Trophoblast cell (in vitro differentiated cells and primary cell): ENCODE data around the gene SRSF9.

ENCODE experiments used
- DNase-seq, 2 donors: peaks; one replicate each; pipeline ENCODE4 v3.0.0-alpha.2; 2016
- H2AFZ ChIP-seq: 2 replicates; pipeline ENCODE4 v1.6.1; 2013; ENCODE audit warnings: low read length, moderate library complexity, mild to moderate bottlenecking; ENCODE audit not compliant: insufficient read depth, poor library complexity
- H2AK5ac ChIP-seq: 2 replicates; pipeline ENCODE4 v1.6.1; 2013; ENCODE audit warnings: mild to moderate bottlenecking, low read length
- H2BK120ac ChIP-seq: 2 replicates; pipeline ENCODE4 v1.6.1; 2013; ENCODE audit warnings: low read length, mild to moderate bottlenecking, moderate library complexity; ENCODE audit not compliant: insufficient read depth, poor library complexity
- H2BK12ac ChIP-seq: 2 replicates; pipeline ENCODE4 v1.6.1; 2013; ENCODE audit warnings: mild to moderate bottlenecking, low read length, moderate library complexity
- H2BK5ac ChIP-seq: 2 replicates; pipeline ENCODE4 v1.6.1; 2013; ENCODE audit warnings: low read length, low read depth, moderate library complexity, mild to moderate bottlenecking; ENCODE audit not compliant: poor library complexity
- H3K14ac ChIP-seq: 2 replicates; pipeline ENCODE4 v1.6.1; 2013; ENCODE audit warnings: mild to moderate bottlenecking, low read length
- H3K18ac ChIP-seq: 2 replicates; pipeline ENCODE4 v1.6.1; 2013; ENCODE audit warnings: mild to moderate bottlenecking, low read length
- H3K23ac ChIP-seq: 2 replicates; pipeline ENCODE4 v1.6.1; 2013; ENCODE audit warnings: low read length
- H3K27ac ChIP-seq: 2 replicates; pipeline ENCODE4 v1.5.1; 2013; ENCODE audit warnings: low read depth, mild to moderate bottlenecking, inconsistent platforms, low read length, moderate library complexity
- H3K27me3 ChIP-seq: 2 replicates; pipeline ENCODE4 v1.6.1; 2013; ENCODE audit warnings: inconsistent platforms, mild to moderate bottlenecking, low read length, moderate library complexity; ENCODE audit not compliant: insufficient read depth
- H3K36me3 ChIP-seq, 2 experiments: 1 replicate in 1 of 2; 2 replicates in 1 of 2; pipeline ENCODE4 v1.6.1; 2013; ENCODE audit warnings: low read length in 2 of 2, mild to moderate bottlenecking in 2 of 2, moderate library complexity in 1 of 2; ENCODE audit not compliant: insufficient read depth in 2 of 2, control insufficient read depth in 1 of 2
- H3K4ac ChIP-seq: 2 replicates; pipeline ENCODE4 v1.6.1; 2013; ENCODE audit warnings: low read depth, mild to moderate bottlenecking, low read length, moderate library complexity
- H3K4me1 ChIP-seq, 2 experiments: 1 replicate in 1 of 2; 2 replicates in 1 of 2; pipeline ENCODE4 v1.6.1; 2013; ENCODE audit warnings: low read length in 2 of 2, mild to moderate bottlenecking in 2 of 2, moderate library complexity in 1 of 2; ENCODE audit not compliant: insufficient read depth in 2 of 2, control insufficient read depth in 1 of 2
- H3K4me2 ChIP-seq: 2 replicates; pipeline ENCODE4 v1.6.1; 2013; ENCODE audit warnings: inconsistent platforms, mild to moderate bottlenecking, low read length, moderate library complexity
- H3K4me3 ChIP-seq: 2 replicates; pipeline ENCODE4 v1.5.1; 2013; ENCODE audit warnings: mild to moderate bottlenecking, low read depth, low read length, inconsistent platforms
- H3K79me1 ChIP-seq: one replicate; pipeline ENCODE4 v1.6.1; 2013; ENCODE audit warnings: low read length
- H3K79me2 ChIP-seq: 2 replicates; pipeline ENCODE4 v1.6.1; 2013; ENCODE audit warnings: low read length, mild to moderate bottlenecking; ENCODE audit not compliant: control insufficient read depth, insufficient read depth, poor library complexity
- H3K9ac ChIP-seq: 2 replicates; pipeline ENCODE4 v1.6.1; 2013; ENCODE audit warnings: mild to moderate bottlenecking, low read length
- H3K9me3 ChIP-seq: 2 replicates; pipeline ENCODE4 v1.6.1; 2013; ENCODE audit warnings: low read depth, mild to moderate bottlenecking, control low read depth, inconsistent platforms, low read length; ENCODE audit not compliant: insufficient read depth
- H4K12ac ChIP-seq: 2 replicates; pipeline ENCODE4 v1.6.1; 2013; ENCODE audit warnings: low read depth, mild to moderate bottlenecking, low read length, moderate library complexity
- H4K8ac ChIP-seq: 2 replicates; pipeline ENCODE4 v1.6.1; 2013; ENCODE audit warnings: low read depth, mild to moderate bottlenecking, low read length, moderate library complexity
- H4K91ac ChIP-seq: one replicate; pipeline ENCODE4 v1.6.1; 2013; ENCODE audit warnings: low read depth, mild to moderate bottlenecking, low read length, moderate library complexity
- WGBS: extraction: QIAGEN DNeasy Blood & Tissue Kit; methylation state at CpG from one replicate; pipeline ENCODE4 v1.1.7; 2013; ENCODE audit warnings: missing lambda C conversion rate; ENCODE audit not compliant: insufficient read length, insufficient coverage; ENCODE audit errors: extremely low coverage; 5-methylcytosine and 5-hydroxymethylcytosine counted together

Gene SRSF9

DNA sequence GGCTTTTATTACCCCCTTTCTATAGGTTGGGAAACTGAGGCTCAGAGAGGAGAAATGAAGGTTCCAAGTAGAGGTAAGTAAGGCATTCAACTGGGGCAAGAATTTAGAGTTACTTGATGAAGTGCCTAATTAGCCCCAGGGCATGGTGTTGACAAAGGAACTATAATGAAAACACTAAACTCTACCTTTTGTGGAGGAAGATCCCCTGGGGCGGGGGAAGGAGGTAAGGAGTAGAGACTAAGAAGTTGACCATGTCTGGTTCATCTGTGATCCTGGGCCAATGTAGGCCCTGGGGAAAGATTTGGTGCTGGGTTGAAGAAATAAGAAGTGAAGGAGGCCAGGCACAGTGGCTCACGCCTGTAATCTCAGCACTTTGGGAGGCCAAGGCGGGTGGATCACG, 47.8 kb downstream of the SRSF9 start:
- H3K18ac ChIP-seq = no peak overlapping the region
- H2BK5ac ChIP-seq = no peak overlapping the region
- no peak overlapping the region for H4K91ac ChIP-seq
- no peak overlapping the region for H3K14ac ChIP-seq
- H3K36me3 ChIP-seq = no peaks in the 10 kb centered on the region
- H3K23ac ChIP-seq = no peak overlapping the region
- H3K79me2 ChIP-seq = no peaks in the 10 kb centered on the region
- no peak overlapping the region for H3K27ac ChIP-seq
- H3K9me3 ChIP-seq = no peaks in the 10 kb centered on the region
- no peak overlapping the region for H3K4ac ChIP-seq
- H3K79me1 ChIP-seq = no peaks in the 10 kb centered on the region
- no peak overlapping the region for H2BK120ac ChIP-seq
- no peak overlapping the region for H3K4me2 ChIP-seq
- no peak for DNase-seq
- H2BK12ac ChIP-seq = no peak overlapping the region
- no peak overlapping the region for H4K8ac ChIP-seq
- H4K12ac ChIP-seq = no peak overlapping the region
- no peak overlapping the region for H3K4me3 ChIP-seq
- no CpG with 5 or more reads among the region's 4 CpGs for WGBS
- no peak overlapping the region for H3K9ac ChIP-seq
- no peak overlapping the region for H2AFZ ChIP-seq
- no peaks in the 10 kb centered on the region for H3K4me1 ChIP-seq
- H3K27me3 ChIP-seq = no peaks in the 10 kb centered on the region
- no peak overlapping the region for H2AK5ac ChIP-seq

DNA sequence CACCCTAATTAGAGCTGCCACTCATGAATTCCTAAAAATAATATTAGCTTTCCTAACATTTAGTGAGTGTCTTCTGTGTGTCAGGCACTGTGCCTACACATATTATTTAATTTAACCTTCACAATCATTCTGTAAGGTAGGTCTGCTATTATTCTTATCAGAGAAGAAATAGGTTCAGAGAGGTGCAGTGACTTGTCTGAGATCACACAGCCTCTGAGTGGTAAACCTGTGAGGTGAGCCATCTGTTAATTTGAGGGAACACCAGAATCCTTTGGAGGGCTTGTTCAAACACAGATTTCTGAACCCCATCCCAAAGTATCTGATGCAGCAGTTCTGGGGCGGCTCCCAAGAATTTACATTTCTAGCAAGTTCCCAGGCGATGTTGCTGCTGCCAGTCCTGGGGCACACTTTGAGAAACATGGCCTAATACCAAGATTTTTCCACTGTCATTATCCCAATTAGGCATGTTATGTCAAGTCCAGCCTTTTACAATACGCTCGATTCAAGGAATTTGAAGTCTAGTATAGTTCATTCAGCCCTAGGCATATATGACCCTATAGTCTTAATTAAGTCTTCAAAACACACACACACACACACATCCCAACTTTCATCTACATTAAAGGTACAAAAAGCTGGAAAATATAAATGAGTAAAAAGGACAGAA, 51.5 kb downstream of the SRSF9 start:
- no peak for DNase-seq
- no peak overlapping the region for H3K4ac ChIP-seq
- no peaks in the 10 kb centered on the region for H3K79me2 ChIP-seq
- no peak overlapping the region for H4K8ac ChIP-seq
- H3K4me2 ChIP-seq = no peak overlapping the region
- no peak overlapping the region for H3K9ac ChIP-seq
- H2BK5ac ChIP-seq = no peak overlapping the region
- H3K14ac ChIP-seq = no peak overlapping the region
- peaks cover 3 to 5% of the 10 kb centered on the region in 2 experiments for H3K4me1 ChIP-seq
- no peak overlapping the region for H3K27ac ChIP-seq
- H3K18ac ChIP-seq = no peak overlapping the region
- H3K36me3 ChIP-seq = no peaks in the 10 kb centered on the region
- H3K27me3 ChIP-seq = no peaks in the 10 kb centered on the region
- H3K9me3 ChIP-seq = no peaks in the 10 kb centered on the region
- H3K79me1 ChIP-seq = no peaks in the 10 kb centered on the region
- H3K4me3 ChIP-seq = no peak overlapping the region
- no peak overlapping the region for H4K12ac ChIP-seq
- no peak overlapping the region for H2BK120ac ChIP-seq
- H2BK12ac ChIP-seq = no peak overlapping the region
- no CpG with 5 or more reads among the region's 4 CpGs for WGBS
- H3K23ac ChIP-seq = no peak overlapping the region
- no peak overlapping the region for H2AK5ac ChIP-seq
- H2AFZ ChIP-seq = no peak overlapping the region
- no peak overlapping the region for H4K91ac ChIP-seq

DNA sequence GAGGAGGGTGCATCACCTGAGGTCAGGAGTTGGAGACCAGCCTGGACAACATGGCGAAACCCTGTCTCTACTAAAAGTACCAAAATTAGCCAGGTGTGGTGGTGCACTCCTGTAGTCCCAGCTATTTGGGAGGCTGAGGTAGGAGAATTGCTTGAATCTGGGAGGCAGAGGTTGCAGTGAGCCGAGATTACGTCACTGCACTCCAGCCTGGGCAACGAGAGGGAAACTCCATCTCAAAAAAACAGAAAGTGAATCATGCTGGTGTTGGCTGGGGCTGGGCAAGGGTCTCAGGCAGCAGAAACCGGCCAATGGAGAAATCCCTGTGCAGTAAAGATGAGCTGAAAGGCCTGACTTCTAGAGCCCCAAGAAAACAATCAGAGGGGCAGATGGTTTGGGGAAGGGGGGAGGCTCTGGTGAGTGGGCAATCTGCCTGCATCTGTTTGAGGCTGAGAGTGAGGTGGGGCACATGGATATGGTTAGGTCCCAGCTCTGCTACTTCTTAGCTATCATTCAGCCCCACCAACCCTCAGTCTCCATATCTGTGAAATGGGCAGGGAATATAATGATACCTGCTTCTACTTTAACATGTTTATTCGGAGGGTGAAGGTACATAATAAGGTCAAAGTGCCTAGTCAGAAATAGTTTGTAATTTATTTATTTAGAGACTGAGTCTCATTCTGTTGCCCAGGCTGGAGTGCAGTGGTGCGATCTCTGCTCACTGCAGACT, 52.9 kb downstream of the SRSF9 start:
- H2BK12ac ChIP-seq = no peak overlapping the region
- H3K36me3 ChIP-seq = no peaks in the 10 kb centered on the region
- H3K79me1 ChIP-seq = no peaks in the 10 kb centered on the region
- no peak overlapping the region for H2BK120ac ChIP-seq
- H3K27me3 ChIP-seq = no peaks in the 10 kb centered on the region
- no peak overlapping the region for H3K23ac ChIP-seq
- H2AFZ ChIP-seq = no peak overlapping the region
- no peak overlapping the region for H4K91ac ChIP-seq
- peaks cover 3 to 5% of the 10 kb centered on the region in 2 experiments for H3K4me1 ChIP-seq
- no peaks in the 10 kb centered on the region for H3K9me3 ChIP-seq
- H2BK5ac ChIP-seq = no peak overlapping the region
- no peak overlapping the region for H3K27ac ChIP-seq
- no peak overlapping the region for H3K4me2 ChIP-seq
- no peak overlapping the region for H3K9ac ChIP-seq
- H3K18ac ChIP-seq = no peak overlapping the region
- H2AK5ac ChIP-seq = no peak overlapping the region
- no peak overlapping the region for H3K4ac ChIP-seq
- H3K14ac ChIP-seq = no peak overlapping the region
- no CpG with 5 or more reads among the region's 7 CpGs for WGBS
- no peak overlapping the region for H3K4me3 ChIP-seq
- H4K8ac ChIP-seq = no peak overlapping the region
- H3K79me2 ChIP-seq = no peaks in the 10 kb centered on the region
- no peak for DNase-seq
- H4K12ac ChIP-seq = no peak overlapping the region

DNA sequence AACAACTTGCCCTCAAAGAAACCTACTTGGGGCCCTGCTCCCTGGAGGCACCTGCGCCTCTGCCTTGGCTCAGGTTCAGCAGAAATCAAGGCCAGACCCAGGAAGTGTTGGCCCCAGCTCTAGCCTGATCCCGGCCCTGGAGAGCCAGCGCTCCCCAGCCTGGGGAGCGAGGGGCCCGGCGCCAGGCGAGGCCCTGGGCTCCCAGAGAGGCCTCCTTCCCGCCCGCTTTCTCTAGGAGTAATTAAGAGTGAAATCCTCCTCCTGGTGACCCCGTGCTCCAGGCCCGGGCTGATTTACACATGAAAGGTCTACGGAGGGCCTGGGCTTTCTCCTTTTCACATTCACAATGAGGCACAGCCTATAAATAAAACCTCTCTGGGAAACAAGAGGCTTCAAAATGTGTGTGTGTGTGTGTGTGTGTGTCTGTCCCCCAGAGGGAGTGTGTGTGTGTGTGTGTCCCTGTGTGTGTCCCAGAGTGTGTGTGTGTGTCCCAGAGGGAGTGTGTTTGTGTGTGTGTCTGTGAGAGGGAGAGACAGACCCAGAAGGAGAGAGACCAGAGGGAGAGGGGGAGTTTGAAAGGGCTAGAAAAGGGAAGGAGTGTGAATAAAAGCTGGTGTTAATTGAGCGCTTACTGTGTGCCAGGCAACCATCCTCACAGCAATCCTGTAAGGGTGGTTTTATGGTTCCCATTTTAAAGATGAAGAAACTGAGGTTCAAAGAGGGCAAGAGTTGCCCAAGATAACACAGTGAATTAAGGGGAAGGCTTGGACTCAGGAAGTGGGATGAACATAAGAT, 55.5 kb downstream of the SRSF9 start:
- H3K79me2 ChIP-seq = no peaks in the 10 kb centered on the region
- no peaks in the 10 kb centered on the region for H3K36me3 ChIP-seq
- no CpG with 5 or more reads among the region's 13 CpGs for WGBS
- peaks cover 3 to 5% of the 10 kb centered on the region in 2 experiments for H3K4me1 ChIP-seq
- no peak overlapping the region for H2AK5ac ChIP-seq
- no peak overlapping the region for H3K9ac ChIP-seq
- peak overlapping the region; percentile 46 for H4K12ac ChIP-seq
- no peak overlapping the region for H4K91ac ChIP-seq
- H2BK120ac ChIP-seq = no peak overlapping the region
- H3K23ac ChIP-seq = no peak overlapping the region
- H2AFZ ChIP-seq = peak overlapping the region; percentile 45
- H3K27me3 ChIP-seq = no peaks in the 10 kb centered on the region
- H4K8ac ChIP-seq = peak overlapping the region; percentile 21
- H3K27ac ChIP-seq = no peak overlapping the region
- H2BK12ac ChIP-seq = no peak overlapping the region
- no peak overlapping the region for H3K4ac ChIP-seq
- H3K18ac ChIP-seq = no peak overlapping the region
- H3K4me3 ChIP-seq = no peak overlapping the region
- H2BK5ac ChIP-seq = no peak overlapping the region
- no peaks in the 10 kb centered on the region for H3K9me3 ChIP-seq
- no peaks in the 10 kb centered on the region for H3K79me1 ChIP-seq
- H3K4me2 ChIP-seq = no peak overlapping the region
- no peak for DNase-seq
- H3K14ac ChIP-seq = no peak overlapping the region
